HPDE6-E6E7 (cell line): ENCODE results near the gene NONO.
"Not testable (repeated sequence)": the region's sequence is repeated elsewhere in the genome, so short reads cannot be mapped to it uniquely, and the experiment has no call there.

Experiments
- DNase-seq: peaks from one replicate; pipeline ENCODE4 v3.0.0; 2011; ENCODE audit warnings: missing footprints; ENCODE audit errors: extremely low spot score

Gene NONO

GRCh38 chrX:71283403-71284143, at the start of gene NONO:
Gene NONO (plus strand): TSS chrX:71283635. CDS start chrX:71290638, 7,003 bp downstream.
- DNase-seq, result peak; percentile 81

- no peak for DNase-seq
These were observed 48.0 kb upstream of the NONO start for GRCh38 chrX:71235482-71235881.

GRCh38 chrX:71236836-71237235, 46.6 kb upstream of the NONO start:
- no peak for DNase-seq

- no peak for DNase-seq
These were observed 43.7 kb upstream of the NONO start for GRCh38 chrX:71239781-71240180.

GRCh38 chrX:71241301-71241700, 42.1 kb upstream of the NONO start:
- no peak for DNase-seq

GRCh38 chrX:71244359-71245128, 38.9 kb upstream of the NONO start:
- no peak for DNase-seq

GRCh38 chrX:71245159-71245558, 38.3 kb upstream of the NONO start:
- DNase-seq, result no peak

GRCh38 chrX:71250841-71251240, 32.6 kb upstream of the NONO start:
- no peak for DNase-seq

- no peak for DNase-seq
These were observed 31.9 kb upstream of the NONO start for GRCh38 chrX:71251466-71251973.

- DNase-seq, result no peak
These were observed 31.2 kb upstream of the NONO start for GRCh38 chrX:71252221-71252620.

- no peak for DNase-seq
These were observed 30.0 kb upstream of the NONO start for GRCh38 chrX:71253253-71254091.

GRCh38 chrX:71254092-71254963, 29.1 kb upstream of the NONO start, which contains the start of gene ZMYM3:
Gene ZMYM3 (minus strand): TSS chrX:71254140. CDS start chrX:71253255, 885 bp downstream.
- peak; percentile 62 for DNase-seq

GRCh38 chrX:71256051-71256450, 27.4 kb upstream of the NONO start:
- no peak for DNase-seq

GRCh38 chrX:71256856-71257255, 26.6 kb upstream of the NONO start:
- DNase-seq, result no peak

GRCh38 chrX:71268624-71269023, 14.8 kb upstream of the NONO start:
- DNase-seq, result not testable (repeated sequence)

GRCh38 chrX:71269801-71270395, 13.5 kb upstream of the NONO start:
- DNase-seq, result no peak

- DNase-seq, result not testable (repeated sequence)
These were observed 11.1 kb upstream of the NONO start for GRCh38 chrX:71272313-71272712.

GRCh38 chrX:71281300-71281699, 2.1 kb upstream of the NONO start:
- DNase-seq, result not testable (repeated sequence)

GRCh38 chrX:71282514-71283402, 677 bp upstream of the NONO start:
- no peak for DNase-seq
